Activated naive CD8-positive, alpha-beta T cell treated with anti-CD3 and anti-CD28 coated beads for 36 hours (primary cell): ENCODE data around the gene ARMC12. TPM values are rescaled to one million over a fixed set of nuclear protein-coding genes. Genes with fewer than 3 reads are reported as not detected.

Experiments used
- DNase-seq: peaks from one replicate; pipeline ENCODE4 v3.0.0; 2021
- H3K27ac Mint-ChIP-seq: one replicate; pipeline ENCODE4 v1.8.0; 2022; ENCODE audit warnings: mild to moderate bottlenecking, moderate library complexity, mixed read lengths
- H3K27me3 Mint-ChIP-seq: one replicate; pipeline ENCODE4 v1.8.0; 2022; ENCODE audit warnings: mild to moderate bottlenecking, mixed read lengths
- H3K36me3 Mint-ChIP-seq: one replicate; pipeline ENCODE4 v1.8.0; 2021; ENCODE audit warnings: mild to moderate bottlenecking, mixed read lengths
- H3K4me1 Mint-ChIP-seq: one replicate; pipeline ENCODE4 v1.8.0; 2021; ENCODE audit warnings: mixed read lengths
- H3K4me3 Mint-ChIP-seq: one replicate; pipeline ENCODE4 v1.8.0; 2022; ENCODE audit warnings: mild to moderate bottlenecking, moderate library complexity, mixed read lengths
- H3K9me3 Mint-ChIP-seq: one replicate; pipeline ENCODE4 v1.8.0; 2022; ENCODE audit warnings: mixed read lengths
- total RNA-seq, 2 experiments: library from RNA; stranded (reverse); gene quantifications; one replicate each; pipeline ENCODE4 v1.2.3, GENCODE V29; 2021

ARMC12 gene
- total RNA-seq, 2 experiments from 2014 or later, result 1.8 to 2.0 TPM

DNA sequence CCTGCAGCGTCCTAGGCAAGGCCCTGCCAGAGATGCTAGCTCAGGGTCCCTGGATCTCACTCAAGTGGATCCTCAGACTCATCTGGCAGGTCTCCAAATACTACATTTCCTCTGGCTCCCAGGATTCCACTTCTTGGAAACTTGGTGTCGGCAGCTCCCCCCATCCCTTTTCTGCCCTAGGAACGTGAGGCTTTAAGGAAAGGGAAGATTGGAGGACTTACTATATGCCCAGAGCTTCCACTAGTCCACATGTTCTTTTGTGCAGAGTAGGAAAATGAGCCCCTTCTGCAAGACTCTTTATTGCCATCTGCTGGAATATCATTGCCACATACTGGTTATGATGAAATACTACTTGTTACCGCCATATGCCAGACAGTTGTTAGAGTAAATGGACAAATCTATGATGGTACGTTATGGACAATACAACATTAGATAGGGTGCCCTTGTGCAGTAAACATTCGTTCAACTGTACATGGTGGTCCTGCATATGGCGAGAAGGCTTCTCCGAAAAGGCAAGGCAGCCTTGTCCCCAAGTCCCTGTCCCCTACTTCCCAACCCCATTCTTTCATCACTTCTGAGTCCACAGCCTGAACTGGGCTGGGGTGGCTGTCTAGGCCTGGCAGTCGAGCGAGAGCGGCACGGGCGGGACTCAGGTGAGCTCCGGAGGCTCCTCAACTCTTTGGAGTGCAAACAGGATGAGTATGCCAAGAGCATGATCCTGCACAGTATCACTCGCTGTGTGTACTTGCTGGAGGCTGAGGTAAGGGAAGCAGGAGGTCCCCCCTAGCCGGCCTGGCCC is 780 bp downstream of the ARMC12 start:
- Mint-ChIP-seq H3K36me3 (peaks cover 5% of the 10 kb centered on the region), H3K27ac (peak overlapping the region; percentile 83), H3K4me1 (peaks cover 28% of the 10 kb centered on the region), H3K4me3 (peak overlapping the region; percentile 38), H3K27me3 (no peaks in the 10 kb centered on the region), H3K9me3 (no peaks in the 10 kb centered on the region)
- DNase-seq, result no peak

DNA sequence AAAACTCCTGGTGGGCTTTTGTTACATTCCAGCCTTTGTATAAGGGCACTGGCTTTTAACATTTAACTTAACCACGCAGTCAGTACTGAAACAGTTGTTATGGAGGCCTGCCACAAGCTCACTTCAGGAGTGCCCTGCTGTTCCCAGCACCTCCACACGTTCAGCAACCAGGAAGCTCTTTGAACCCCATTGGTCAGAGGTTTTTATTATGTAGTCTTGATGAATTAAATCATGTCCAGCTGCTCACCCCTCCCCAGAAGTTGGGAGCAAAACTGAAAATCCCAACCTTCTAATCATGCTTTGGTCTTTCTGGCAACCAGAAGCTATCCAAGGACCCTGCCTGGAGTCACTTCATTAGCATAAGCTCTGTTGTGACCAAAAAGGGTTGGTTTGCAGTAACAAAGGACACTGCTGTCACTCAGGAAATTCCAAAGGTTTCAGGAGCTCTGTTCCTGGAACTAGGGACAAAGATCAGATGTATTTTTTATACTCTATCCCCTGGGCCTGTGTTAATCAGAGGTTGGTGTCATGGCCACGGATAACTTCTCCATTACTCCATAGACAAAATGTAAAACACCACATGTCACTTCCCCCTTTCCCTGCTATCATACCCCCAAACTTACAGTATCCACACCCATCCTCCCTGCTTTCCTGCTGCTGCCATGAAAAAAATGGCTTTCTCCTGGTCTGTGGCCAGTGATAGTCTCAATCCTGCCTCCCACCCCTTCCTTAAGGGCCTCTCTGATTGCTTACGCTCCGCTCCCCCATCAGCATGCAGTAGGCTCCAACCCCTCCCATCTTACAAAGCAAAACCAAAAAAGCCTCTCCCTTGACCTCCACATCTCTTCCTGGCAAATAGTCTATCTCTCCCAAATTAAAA is 3.1 kb downstream of the ARMC12 start:
- no peak for DNase-seq
- Mint-ChIP-seq H3K4me3 (no peak overlapping the region), H3K27ac (no peak overlapping the region), H3K9me3 (no peaks in the 10 kb centered on the region), H3K4me1 (peaks cover 14% of the 10 kb centered on the region), H3K27me3 (no peaks in the 10 kb centered on the region), H3K36me3 (no peaks in the 10 kb centered on the region)

DNA sequence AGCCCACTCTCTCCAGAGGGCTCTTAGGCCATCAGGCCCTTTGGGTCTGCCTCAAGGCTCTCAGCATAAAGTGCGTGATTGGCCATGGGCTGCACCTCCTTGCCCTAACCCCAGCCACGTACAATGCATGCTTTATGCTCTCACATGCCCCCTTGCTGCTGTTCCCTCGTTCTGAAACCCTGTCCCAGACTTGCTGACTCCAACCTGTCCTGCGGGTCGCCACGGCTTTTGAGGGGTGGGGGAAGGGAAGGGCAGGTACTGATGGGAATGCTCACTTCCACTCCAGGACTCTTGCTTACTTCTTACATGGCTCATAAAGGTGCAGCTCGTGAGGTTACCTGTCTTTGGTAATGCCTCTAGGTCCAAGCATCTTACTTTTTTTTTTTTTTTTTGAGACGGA is 6.0 kb downstream of the ARMC12 start:
- Mint-ChIP-seq H3K27ac (no peak overlapping the region), H3K36me3 (no peaks in the 10 kb centered on the region), H3K4me3 (no peak overlapping the region), H3K4me1 (peaks cover under 1% of the 10 kb centered on the region), H3K9me3 (peaks cover 3% of the 10 kb centered on the region), H3K27me3 (no peaks in the 10 kb centered on the region)
- no peak for DNase-seq

DNA sequence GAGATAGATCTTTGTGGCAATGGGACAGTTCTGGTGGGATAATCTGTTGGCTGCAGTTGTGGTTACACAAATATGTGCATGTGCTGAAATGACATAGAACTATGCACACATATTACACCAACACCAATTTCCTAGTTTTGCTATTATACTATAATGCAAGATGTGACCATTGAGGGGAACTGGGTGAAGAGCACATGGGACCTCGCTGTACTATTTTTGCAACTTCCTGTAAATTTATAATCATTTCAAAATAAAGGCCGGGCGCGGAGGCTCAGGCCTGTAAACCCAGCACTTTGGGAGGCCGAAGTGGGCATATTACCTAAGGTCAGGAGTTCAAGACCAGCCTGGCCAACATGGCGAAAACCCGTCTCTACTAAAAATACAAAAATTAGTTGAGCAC is 8.7 kb downstream of the ARMC12 start:
- H3K27me3 Mint-ChIP-seq, result no peaks in the 10 kb centered on the region
- peaks cover 2% of the 10 kb centered on the region for H3K36me3 Mint-ChIP-seq
- H3K9me3 Mint-ChIP-seq, result peaks cover 7% of the 10 kb centered on the region
- no peak for DNase-seq
- no peak overlapping the region for H3K27ac Mint-ChIP-seq
- H3K4me1 Mint-ChIP-seq, result peaks cover 1% of the 10 kb centered on the region
- H3K4me3 Mint-ChIP-seq, result no peak overlapping the region

DNA sequence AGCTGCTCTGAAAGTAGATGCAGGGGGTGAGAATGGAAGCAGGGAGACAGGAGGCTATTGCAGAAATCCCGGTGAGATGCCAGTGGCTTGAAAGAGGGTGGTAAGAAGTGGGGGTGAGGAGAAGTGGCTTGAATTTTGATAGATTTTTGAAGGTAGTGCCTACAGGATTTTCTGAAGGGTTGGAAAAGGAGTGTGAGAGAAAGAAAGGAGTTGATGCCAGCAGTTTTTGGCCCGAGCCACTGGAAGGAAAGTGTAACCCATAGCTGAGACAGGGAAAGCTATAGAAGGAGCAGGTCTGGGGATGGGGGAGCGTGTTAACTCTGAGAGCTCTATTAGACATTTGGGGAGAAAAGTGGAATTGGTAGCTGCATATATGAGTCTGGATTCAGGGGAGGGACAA is 9.7 kb downstream of the ARMC12 start:
- no peak overlapping the region for H3K27ac Mint-ChIP-seq
- peaks cover 2% of the 10 kb centered on the region for H3K4me1 Mint-ChIP-seq
- DNase-seq, result no peak
- no peaks in the 10 kb centered on the region for H3K27me3 Mint-ChIP-seq
- peaks cover 7% of the 10 kb centered on the region for H3K9me3 Mint-ChIP-seq
- peaks cover 2% of the 10 kb centered on the region for H3K36me3 Mint-ChIP-seq
- no peak overlapping the region for H3K4me3 Mint-ChIP-seq

DNA sequence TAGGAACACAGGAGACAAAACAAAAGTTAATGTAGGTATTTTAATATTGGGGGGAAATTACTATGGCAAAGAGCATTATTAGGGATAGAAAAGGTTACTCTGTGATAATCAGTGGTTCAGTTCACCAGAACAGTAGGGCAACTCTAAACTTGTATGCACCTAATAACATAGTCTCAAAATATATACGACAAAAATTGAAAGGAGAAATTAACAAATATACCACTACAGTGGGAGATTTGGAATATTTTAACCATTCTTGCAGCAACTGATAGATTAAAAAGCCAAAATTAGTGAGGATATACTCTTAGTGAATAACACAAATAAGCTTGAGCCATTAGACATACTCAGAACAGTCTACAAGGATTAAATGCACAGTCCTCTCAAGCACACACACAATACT is 11.0 kb downstream of the ARMC12 start:
- peaks cover 2% of the 10 kb centered on the region for H3K36me3 Mint-ChIP-seq
- no peak overlapping the region for H3K4me3 Mint-ChIP-seq
- H3K27ac Mint-ChIP-seq, result no peak overlapping the region
- H3K4me1 Mint-ChIP-seq, result peaks cover 2% of the 10 kb centered on the region
- H3K27me3 Mint-ChIP-seq, result no peaks in the 10 kb centered on the region
- peaks cover 7% of the 10 kb centered on the region for H3K9me3 Mint-ChIP-seq
- DNase-seq, result no peak

DNA sequence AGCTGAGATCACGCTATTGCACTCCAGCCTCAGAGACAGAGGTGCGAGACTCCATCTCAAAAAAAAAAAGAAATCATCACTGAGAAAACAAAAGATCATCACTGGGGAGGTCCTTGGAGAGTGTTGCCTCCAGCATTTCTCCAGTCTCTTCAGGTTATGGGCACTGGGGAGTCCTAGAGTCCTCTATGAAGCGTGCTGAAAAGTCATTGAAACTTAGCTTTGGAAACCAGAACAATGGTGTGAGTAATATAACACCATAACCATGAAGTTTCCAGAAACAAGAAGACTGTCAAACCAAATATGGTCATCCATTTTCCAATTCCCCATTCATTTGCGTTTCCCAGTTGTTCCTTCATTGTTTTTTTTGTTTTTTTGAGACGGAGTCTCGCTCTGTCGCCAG is 13.7 kb downstream of the ARMC12 start:
- H3K4me1 Mint-ChIP-seq, result peaks cover 2% of the 10 kb centered on the region
- DNase-seq, result no peak
- H3K27ac Mint-ChIP-seq, result no peak overlapping the region
- H3K4me3 Mint-ChIP-seq, result no peak overlapping the region
- peaks cover 7% of the 10 kb centered on the region for H3K9me3 Mint-ChIP-seq
- H3K27me3 Mint-ChIP-seq, result no peaks in the 10 kb centered on the region
- H3K36me3 Mint-ChIP-seq, result peaks cover 2% of the 10 kb centered on the region

DNA sequence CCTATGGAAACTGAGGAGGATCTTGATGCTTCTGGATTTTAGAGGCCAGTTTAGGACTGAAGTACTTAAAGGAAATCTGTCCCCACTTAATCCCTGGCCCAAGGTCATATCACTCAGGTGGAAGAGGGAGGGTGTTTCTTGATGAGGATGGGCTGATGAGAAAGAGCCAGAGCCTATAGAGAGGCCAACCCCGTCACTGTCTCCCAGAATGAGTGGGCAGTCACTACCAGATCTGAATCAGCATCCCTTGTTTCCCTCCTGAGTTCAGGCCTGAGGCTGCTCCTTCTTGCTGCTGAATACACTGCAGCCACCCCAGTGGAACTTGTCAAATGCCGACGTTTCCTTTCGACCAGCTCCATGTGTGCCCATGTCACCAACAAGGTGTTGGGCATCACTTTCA is 14.8 kb downstream of the ARMC12 start:
- Mint-ChIP-seq H3K27me3 (no peaks in the 10 kb centered on the region), H3K4me3 (no peak overlapping the region), H3K36me3 (peaks cover 2% of the 10 kb centered on the region), H3K27ac (no peak overlapping the region), H3K9me3 (peaks cover 7% of the 10 kb centered on the region), H3K4me1 (peaks cover 2% of the 10 kb centered on the region)
- DNase-seq, result no peak

DNA sequence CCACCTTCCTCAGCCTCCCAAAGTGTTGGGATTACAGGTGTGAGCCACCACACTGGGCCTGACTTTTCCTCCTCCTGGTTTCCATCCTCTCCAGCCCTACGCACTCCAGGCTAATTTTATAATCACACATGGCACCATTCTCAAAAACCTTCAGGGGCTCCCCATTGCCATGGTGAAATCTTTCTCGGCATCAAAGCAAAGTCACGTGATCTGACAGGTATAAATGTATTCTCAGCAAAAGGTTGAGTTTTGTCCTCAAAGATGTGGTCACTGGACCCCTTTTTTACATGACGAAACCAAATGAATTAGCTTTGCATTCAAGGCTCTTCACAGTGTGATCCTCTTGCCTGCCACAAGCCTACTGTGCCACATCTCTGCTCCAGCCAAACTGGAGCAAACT is 15.5 kb downstream of the ARMC12 start:
- peaks cover 2% of the 10 kb centered on the region for H3K36me3 Mint-ChIP-seq
- no peaks in the 10 kb centered on the region for H3K27me3 Mint-ChIP-seq
- peaks cover 7% of the 10 kb centered on the region for H3K9me3 Mint-ChIP-seq
- H3K4me3 Mint-ChIP-seq, result no peak overlapping the region
- no peak overlapping the region for H3K27ac Mint-ChIP-seq
- peaks cover 2% of the 10 kb centered on the region for H3K4me1 Mint-ChIP-seq
- DNase-seq, result no peak

DNA sequence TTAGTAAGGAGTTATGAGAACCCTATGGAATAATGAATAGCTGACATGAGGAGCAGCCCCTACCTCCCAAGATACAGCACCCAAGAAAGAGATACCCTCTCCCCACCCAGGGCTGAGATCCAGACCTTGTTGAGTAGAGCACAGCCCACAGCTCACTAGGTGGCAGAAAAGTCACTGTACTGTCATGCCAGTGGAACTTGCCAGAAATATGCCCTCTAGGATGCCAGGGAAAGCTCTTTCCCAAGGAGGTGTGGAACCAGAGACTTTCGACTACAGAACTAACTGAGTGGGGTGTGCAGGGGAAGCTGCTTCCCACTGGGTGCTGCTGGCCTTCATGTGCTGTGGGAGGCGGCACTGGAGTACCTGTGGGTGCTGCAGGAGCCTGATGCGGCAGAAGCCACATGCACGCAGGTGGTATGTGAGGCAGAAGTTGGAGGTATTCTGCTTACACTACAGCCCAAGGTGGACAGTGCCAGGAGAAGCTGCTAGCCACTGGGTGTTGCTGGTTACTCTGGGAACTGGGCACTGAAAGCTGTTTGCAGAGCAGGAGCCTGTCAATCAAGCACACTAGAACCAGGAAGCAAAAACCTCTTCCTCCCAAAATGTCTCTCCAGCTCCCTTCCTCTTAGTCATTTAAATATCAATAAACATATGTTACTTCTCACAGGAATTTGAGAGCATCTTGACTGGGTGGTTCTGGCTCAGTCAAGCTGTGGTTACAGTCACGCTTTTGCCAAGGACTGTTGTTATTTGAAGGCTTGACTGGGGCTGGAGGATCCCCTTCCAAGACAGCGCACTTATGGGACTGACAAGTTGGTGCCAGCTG is 17.8 kb downstream of the ARMC12 start:
- Mint-ChIP-seq H3K27me3 (peaks cover 15% of the 10 kb centered on the region), H3K4me3 (no peak overlapping the region), H3K27ac (no peak overlapping the region), H3K9me3 (no peaks in the 10 kb centered on the region), H3K36me3 (no peaks in the 10 kb centered on the region), H3K4me1 (peaks cover 2% of the 10 kb centered on the region)
- no peak for DNase-seq

DNA sequence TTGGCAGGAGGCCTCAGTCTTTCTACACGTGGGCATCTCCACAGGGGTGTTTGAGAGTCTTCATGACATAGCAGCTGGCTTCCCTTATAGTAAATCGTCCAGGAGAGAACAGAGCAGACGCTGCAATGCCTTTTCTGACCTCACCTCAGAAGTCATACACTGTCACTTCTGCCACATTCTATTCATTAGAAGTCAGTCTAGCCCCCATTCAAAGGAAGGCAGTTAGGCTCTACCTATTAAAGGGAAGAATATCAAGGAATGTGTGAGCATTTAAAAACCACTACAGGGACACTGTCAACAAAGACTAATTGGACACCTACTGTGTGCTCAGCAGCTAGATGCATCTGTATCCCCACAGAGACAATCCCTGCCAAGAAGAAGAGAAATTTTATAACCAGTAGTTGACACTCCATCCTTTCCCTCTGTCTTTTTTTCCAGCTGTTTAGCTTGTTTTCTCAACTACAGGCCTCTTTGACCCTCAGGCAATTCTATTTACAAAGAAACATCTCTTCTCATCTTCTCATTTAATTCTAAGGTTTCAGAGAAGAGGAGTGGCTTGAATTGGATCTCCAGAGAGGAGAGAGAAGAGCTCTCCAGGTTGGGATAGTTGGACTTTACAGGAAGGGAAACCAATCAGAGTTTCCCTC is 18.6 kb downstream of the ARMC12 start:
- no peaks in the 10 kb centered on the region for H3K9me3 Mint-ChIP-seq
- peaks cover 2% of the 10 kb centered on the region for H3K4me1 Mint-ChIP-seq
- no peak overlapping the region for H3K4me3 Mint-ChIP-seq
- no peak for DNase-seq
- H3K27me3 Mint-ChIP-seq, result peaks cover 23% of the 10 kb centered on the region
- H3K36me3 Mint-ChIP-seq, result no peaks in the 10 kb centered on the region
- H3K27ac Mint-ChIP-seq, result no peak overlapping the region

DNA sequence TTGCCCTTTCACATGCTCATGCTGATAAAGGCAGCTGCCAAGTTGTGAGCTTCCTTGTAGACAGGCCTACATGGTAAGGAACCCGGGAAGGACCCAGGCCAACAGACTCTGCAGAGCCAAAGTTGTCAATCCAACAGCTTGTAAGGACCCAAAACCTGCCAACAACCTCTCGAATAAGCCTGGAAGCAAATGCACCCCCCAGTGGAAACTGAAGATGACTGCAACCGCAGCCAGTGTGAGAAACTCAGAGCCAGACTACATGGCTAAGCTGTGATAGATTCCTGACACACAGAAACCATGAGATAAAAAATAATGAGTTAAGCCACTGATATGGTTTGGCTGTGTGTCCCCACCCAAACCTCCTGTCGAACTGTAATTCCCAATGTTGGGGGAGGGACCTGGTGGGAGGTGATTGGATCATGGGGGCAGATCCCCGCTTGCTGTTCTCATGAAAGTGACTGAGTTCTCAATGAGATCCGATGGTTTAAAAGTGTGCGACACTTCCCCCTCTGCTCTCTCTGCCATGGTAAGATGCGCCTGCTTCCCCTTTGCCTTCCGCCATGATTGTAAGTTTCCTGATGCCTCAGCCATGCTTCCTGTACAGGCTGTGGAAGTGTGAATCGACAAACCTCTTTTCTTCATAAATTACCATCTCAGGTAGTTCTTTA is 20.8 kb downstream of the ARMC12 start:
- no peak for DNase-seq
- Mint-ChIP-seq H3K4me3 (no peak overlapping the region), H3K27ac (no peak overlapping the region), H3K36me3 (no peaks in the 10 kb centered on the region), H3K27me3 (peaks cover 41% of the 10 kb centered on the region), H3K4me1 (no peaks in the 10 kb centered on the region), H3K9me3 (no peaks in the 10 kb centered on the region)

DNA sequence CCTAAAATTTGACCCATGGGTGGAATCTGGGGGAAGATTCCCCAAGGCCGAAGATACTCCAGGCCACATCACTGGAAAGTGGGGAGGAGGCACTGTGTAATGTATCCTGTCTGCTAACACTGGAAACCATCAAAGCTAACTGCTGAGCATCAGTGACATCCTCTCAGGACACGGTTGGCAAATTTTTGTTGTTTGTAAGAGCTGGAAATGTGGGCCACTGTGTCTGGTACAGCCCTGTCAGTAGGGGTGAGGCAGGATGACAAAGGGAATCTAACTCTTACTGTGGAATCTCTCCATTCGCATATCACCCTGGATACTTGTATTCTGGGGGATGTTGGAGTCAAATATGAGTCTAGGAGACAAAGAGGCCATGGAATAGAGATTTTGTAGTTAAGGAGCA is 22.6 kb downstream of the ARMC12 start:
- DNase-seq, result no peak
- Mint-ChIP-seq H3K36me3 (no peaks in the 10 kb centered on the region), H3K9me3 (no peaks in the 10 kb centered on the region), H3K4me1 (peaks cover 5% of the 10 kb centered on the region), H3K4me3 (no peak overlapping the region), H3K27ac (no peak overlapping the region), H3K27me3 (peaks cover 59% of the 10 kb centered on the region)

DNA sequence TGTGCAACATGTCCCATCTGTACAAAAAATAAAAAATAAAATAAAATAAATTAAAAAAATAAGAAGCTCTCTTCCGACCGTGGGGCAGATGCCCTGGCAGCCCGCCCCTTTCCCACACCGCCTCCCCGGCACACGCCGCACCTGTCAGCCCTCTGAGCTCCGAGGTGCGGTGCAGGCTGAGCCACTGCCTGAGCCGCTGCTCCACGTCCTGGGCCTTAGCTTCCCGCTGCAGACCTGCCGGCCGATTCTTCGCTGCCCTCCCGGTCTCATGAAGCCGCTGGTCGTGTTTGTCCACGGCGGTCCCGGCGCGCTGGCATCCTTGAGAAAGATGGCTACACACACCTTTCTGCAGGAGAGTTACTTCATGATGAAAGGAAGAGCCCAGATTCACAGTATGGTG is 28.9 kb downstream of the ARMC12 start:
- Mint-ChIP-seq H3K4me1 (peaks cover 5% of the 10 kb centered on the region), H3K36me3 (no peaks in the 10 kb centered on the region), H3K27me3 (peaks cover 38% of the 10 kb centered on the region), H3K9me3 (no peaks in the 10 kb centered on the region), H3K27ac (no peak overlapping the region), H3K4me3 (no peak overlapping the region)
- no peak for DNase-seq
